UCSD-AML1 (cell line): ENCODE data around the gene GNAO1.
"Not testable (repeated sequence)": the region's sequence is repeated elsewhere in the genome, so short reads cannot be mapped to it uniquely, and the experiment has no call there.

Experiments used
- DNase-seq: peaks from one replicate; lab custom pipeline; 2025; ENCODE audit not compliant: unreplicated experiment; lab: John Stamatoyannopoulos, UW

The GNAO1 gene

DNA sequence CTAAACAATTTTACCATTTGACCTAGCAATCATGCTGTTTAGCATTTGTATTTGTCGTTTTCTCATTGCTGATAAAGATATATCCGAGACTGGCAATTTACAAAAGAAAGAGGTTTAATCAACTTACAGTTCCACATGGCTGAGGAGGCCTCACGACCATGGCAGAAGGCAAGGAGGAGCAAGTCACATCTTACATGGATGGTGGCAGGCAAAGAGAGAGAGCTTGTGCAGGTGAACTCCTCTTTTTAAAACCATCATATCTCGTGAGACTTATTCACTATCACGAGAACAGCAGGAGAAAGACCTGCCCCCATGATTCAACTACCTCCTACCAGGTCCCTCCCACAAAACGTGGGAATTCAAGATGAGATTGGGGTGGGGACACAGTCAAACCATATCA, 187.8 kb downstream of the GNAO1 start:
- not testable (repeated sequence) for DNase-seq

DNA sequence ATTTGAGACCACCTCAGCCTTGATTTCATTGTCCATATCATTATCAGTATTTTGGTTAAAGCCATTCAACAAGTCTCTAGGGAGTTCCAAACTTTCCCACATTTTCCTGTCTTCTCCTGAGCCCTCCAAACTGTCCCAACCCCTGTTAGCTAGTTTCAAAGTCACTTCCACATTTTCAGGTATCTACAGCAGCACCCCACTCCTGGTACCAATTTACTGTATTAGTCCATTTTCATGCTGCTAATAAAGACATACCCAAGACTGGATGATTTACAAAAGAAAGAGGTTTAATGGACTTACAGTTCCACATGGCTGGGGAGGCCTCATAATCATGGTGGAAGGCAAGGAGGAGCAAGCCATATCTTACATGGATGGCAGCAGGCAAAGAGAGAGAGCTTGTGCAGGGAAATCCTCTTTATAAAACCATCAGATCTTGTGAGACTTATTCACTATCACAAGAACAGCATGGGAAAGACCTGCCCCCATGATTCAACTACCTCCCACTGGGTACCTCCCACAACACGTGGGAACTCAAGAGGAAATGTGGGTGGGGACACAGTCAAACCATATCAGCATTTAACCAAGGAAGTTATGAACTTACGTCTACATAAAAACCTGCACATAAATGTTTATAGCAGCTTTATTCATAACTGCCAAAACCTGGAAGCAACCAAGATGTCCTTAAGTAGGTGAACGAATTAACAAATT, 189.6 kb downstream of the GNAO1 start:
- not testable (repeated sequence) for DNase-seq

DNA sequence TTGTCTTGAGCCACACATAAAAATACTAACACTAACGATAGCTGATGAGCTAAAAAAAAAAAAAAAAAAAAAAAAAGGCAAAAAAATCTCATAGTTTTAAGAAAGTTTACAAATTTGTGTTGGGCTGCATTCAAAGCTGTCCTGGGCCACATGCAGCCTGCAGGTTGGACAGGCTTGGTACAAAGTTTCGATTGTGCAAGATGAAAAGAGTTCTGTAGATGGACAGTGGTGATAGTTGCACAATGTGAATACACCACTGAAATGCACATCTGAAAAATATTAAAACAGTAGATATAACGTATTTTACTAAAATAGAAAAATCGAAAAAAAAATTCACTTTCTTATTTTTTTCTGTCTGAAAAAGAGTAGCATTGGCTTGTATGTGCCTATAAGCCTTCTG, 191.2 kb downstream of the GNAO1 start:
- DNase-seq, result no peak

DNA sequence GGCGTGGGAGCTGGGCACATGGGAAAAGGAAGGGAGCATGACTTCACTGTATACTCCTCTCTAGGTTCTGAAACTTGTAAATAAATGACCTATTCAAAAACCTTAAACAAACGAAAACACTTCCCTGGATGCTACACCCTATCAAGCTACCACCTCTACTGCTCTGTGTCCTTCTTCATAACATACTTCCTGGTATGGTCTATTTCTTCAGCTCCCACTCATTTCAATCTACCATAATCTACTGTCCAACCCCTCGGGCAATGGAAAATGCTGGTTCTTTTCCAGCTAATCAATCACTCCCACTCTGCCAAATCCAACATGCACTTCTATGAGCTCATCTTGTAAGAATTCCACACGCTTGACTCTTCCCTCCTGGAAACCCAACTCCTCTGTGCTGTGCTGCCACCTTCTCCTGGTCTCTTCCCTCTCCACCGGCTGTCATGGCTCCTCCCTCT, 191.6 kb downstream of the GNAO1 start:
- no peak for DNase-seq

DNA sequence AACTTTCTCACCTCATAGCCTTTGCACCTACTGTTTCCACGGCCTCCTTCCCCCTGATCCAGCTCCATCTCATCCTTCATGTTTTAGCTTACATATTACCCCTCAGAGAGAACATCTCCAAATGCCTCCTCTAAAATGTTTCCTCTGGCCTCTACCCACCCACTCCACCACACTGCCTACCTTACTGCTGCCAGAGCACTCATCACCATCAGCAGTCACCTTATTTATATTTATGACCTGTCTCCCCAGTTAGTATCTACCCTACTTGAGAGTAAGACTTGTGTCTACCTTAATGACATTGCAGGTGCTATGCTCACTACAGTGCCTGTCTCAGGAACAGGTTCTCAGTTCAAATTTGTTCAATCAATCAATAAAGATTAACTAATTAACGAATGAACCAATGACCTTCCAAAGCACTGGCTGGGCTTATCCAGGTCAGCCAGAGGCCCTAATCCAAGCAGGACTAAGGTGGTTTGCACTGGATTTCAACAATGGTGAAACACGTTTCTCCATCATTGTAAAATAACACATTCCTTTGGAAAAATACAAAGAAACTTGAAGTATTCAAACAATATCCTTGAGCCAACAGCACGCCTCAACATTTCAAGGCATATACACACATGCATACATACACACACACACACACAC, 192.9 kb downstream of the GNAO1 start:
- DNase-seq, result no peak

DNA sequence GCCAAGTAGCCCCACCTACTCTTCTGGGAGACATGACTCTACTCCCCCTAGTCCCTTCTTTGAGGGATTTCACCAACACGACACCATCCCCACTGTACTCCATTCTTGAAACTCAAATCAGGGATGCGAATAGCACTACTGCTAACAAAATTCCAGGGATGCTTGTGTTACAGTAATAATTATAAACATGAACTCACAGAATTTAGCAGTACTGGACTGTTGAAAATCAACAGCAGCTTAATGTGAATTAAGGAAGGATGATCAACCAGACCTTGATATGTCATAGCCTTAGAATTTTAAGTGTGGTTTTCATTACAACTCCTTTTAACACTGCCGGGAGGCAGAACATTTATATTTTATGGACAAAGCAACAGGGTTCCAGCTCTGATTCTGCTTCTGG, 196.1 kb downstream of the GNAO1 start:
- no peak for DNase-seq

DNA sequence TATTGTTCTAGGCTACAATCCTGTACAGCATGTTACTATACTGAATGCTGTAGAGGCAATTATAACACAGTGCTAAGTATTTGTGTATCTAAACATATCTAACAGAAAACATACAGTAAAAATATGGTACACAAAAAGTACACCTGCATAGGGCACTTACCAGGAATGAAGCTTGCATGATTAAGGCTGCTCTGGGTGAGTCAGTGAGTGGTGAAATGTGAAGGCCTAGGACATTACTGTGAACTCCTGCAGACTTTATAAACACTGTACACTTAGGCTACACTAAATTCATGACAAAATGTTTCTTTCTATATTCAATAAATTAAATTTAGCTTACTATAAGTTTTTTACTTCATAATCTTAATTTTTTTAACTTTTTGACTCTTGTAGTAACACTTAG, 196.9 kb downstream of the GNAO1 start:
- DNase-seq, result no peak

DNA sequence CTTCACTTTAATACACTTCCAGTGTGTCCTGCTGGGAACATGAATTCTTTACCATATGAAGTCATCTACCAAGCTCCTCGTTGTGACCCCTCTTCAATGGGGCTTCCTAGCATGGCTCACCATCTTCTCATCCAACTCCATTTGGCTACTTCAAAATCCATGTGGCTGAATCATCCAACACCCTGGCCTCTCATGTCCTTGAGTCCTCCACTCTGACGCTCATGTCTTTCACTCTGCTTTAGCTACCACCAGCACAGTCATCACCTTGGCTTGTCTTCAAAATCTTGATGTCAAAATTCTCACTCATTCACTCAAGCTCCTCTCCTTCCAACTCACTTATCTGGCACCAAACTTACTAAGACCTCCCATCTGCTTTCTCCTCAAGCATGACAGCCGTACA, 198.3 kb downstream of the GNAO1 start:
- DNase-seq, result no peak

DNA sequence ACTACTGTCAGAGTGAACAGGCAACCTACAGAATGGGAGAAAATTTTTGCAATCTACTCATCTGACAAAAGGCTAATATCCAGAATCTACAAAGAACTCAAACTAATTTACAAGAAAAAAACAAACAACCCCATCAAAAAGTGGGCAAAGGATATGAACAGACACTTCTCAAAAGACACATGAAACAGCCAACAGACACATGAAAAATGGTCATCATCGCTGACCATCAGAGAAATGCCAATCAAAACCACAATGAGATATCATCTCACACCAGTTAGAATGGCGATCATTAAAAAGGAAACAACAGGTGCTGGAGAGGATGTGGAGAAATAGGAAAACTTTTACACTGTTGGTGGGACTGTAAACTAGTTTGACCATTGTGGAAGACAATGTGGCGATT, 205.4 kb downstream of the GNAO1 start:
- not testable (repeated sequence) for DNase-seq

DNA sequence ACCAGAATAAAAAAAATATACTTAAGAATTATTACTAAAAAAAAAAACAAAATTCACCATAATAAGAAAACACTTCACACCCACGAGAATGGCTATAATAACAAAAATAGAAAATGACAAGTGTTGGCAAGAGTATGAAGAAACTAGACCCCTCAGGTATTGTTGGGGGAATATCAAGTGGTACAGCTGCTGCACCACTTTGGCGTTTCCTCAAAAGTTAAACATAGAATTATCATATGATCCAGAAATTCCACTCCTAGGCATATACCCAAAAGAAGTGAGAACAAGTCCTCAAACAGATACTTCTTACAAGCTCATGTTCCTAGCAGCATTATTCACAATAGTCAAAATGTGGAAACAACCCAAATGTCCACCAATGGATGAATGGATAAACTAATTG, 207.8 kb downstream of the GNAO1 start:
- no peak for DNase-seq

DNA sequence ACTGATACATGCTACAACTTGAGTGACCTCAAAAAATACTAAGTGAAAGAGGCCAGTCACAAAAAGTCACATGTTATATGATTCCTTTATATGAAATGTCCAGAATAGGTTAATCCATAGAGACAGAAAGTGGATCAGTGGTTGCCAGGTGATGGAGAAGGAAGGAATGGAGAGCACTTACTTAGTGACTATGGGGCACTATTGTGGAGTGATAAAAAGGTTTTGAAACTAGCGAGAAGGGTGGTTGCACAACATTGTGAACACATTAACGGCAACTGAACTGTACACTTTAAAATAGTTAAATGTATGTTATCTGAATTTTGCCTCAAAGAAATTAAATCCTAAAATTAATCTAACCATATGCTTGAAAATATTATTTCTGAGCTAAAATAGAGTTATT, 208.2 kb downstream of the GNAO1 start:
- no peak for DNase-seq

DNA sequence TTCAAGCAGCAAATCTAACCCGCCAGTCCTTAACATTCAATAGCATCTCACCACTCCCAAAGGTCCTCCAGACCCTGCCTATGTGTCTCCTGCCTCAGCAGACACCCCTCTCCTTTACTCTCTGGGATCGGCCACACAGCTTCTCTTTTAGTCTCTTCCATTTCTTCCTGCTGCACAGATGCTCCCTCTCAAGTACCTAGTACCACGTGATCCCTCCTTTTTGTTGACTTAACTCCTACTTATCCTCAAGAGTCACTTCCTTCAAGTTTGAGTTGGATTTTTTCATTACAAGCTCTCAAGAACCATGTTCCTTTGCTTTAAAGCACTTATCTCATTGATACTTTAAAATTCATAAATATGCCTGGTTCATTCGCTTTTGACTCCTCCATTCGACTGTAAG, 209.2 kb downstream of the GNAO1 start:
- DNase-seq, result no peak

DNA sequence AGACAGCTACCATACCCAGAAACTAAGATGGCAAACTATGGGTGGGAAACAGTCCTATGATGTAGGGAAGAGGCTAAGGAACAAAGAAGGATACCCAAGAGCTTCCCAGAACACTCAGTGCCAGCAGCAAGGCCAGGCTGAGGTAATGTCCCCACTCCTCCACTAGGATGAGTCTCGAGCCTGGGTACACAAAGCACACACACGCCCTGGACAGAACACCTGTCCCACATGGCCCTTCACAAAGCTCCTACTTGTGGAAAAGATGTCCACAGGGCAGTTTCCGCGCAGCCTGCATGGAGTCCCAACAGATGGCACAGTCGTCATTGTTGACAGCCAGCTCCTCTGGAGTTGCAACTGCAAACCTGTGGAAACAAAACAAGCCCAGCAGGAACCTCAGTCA, 210.2 kb downstream of the GNAO1 start:
- DNase-seq, result no peak

DNA sequence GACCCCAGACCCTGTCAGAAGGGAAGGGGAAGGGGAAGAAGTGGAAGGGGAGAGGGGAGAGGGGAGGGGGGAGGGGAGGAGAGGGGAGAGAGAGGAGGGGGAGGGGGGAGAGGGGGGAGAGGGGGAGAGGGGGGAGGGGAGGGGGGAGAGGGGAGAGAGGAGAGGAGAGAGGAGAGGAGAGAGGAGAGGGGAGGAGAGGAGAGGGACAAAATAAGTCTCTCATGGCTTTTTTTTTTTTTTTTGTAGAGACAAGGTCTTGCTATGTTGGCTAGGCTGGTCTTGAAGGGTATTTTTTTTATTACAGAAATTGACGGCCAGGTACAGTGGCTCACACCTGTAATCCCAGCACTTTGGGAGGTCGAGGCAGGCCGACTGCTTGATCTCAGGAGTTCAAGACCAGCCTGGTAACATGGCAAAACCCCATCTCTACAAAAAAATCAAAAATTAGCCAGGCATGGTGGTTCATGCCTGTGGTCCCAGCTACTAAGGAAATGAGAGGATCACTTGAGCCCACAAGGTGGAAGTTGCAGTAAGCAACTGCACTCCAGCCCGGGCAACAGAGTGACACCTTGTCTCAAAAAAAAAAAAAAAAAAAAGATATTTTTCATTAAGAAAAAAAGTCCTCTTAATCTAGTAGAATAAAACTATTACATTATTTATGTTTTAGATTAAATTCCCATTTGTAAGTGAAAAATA, 214.8 kb downstream of the GNAO1 start:
- no peak for DNase-seq
